T-helper 1 cell treated with Interleukin-12 subunit alpha and Interleukin-12 subunit beta and Interleukin-4 antibody, amounts not matched to agents 30 μg/mL and 1 μg/mL, for 36 hours (primary cell): Measurements from ENCODE around the gene UST.

ENCODE experiments used
- H3K27ac Mint-ChIP-seq: one replicate; pipeline ENCODE4 v1.8.0; 2021; ENCODE audit warnings: mild to moderate bottlenecking, mixed read lengths
- H3K27me3 Mint-ChIP-seq: one replicate; pipeline ENCODE4 v1.8.0; 2021; ENCODE audit warnings: low read depth, mixed read lengths
- H3K36me3 Mint-ChIP-seq: one replicate; pipeline ENCODE4 v1.8.0; 2021; ENCODE audit warnings: low read depth, mixed read lengths
- H3K4me1 Mint-ChIP-seq: one replicate; pipeline ENCODE4 v1.8.0; 2021; ENCODE audit warnings: low read depth, mixed read lengths
- H3K4me3 Mint-ChIP-seq: one replicate; pipeline ENCODE4 v1.8.0; 2021; ENCODE audit warnings: mild to moderate bottlenecking, moderate library complexity, mixed read lengths
- H3K9me3 Mint-ChIP-seq: one replicate; pipeline ENCODE4 v1.8.0; 2021; ENCODE audit warnings: mixed read lengths

UST gene

GRCh38 chr6:149046164-149046821, 299.5 kb downstream of the UST start:
- peak overlapping the region; percentile 77 for H3K4me3 Mint-ChIP-seq
- H3K27ac Mint-ChIP-seq: peak overlapping the region; percentile 65
- no peaks in the 10 kb centered on the region for H3K27me3 Mint-ChIP-seq
- H3K36me3 Mint-ChIP-seq: peaks cover 7% of the 10 kb centered on the region
- H3K4me1 Mint-ChIP-seq: peaks cover 49% of the 10 kb centered on the region
- H3K9me3 Mint-ChIP-seq: no peaks in the 10 kb centered on the region

- Mint-ChIP-seq H3K27ac (peak overlapping the region; percentile 65), H3K4me1 (peaks cover 45% of the 10 kb centered on the region), H3K36me3 (peaks cover 7% of the 10 kb centered on the region), H3K9me3 (no peaks in the 10 kb centered on the region), H3K27me3 (no peaks in the 10 kb centered on the region), H3K4me3 (peak overlapping the region; percentile 77)
Measured at GRCh38 chr6:149046822-149047246, 300.0 kb downstream of the UST start.

- Mint-ChIP-seq H3K4me1 (peaks cover 50% of the 10 kb centered on the region), H3K27me3 (no peaks in the 10 kb centered on the region), H3K9me3 (no peaks in the 10 kb centered on the region), H3K27ac (no peak overlapping the region), H3K36me3 (peaks cover 10% of the 10 kb centered on the region), H3K4me3 (no peak overlapping the region)
Measured at GRCh38 chr6:149049230-149049629, 302.4 kb downstream of the UST start.

- no peak overlapping the region for H3K4me3 Mint-ChIP-seq
- no peak overlapping the region for H3K27ac Mint-ChIP-seq
- peaks cover 10% of the 10 kb centered on the region for H3K36me3 Mint-ChIP-seq
- H3K9me3 Mint-ChIP-seq: no peaks in the 10 kb centered on the region
- peaks cover 48% of the 10 kb centered on the region for H3K4me1 Mint-ChIP-seq
- no peaks in the 10 kb centered on the region for H3K27me3 Mint-ChIP-seq
Measured at GRCh38 chr6:149050160-149050559, 303.3 kb downstream of the UST start.

DNA sequence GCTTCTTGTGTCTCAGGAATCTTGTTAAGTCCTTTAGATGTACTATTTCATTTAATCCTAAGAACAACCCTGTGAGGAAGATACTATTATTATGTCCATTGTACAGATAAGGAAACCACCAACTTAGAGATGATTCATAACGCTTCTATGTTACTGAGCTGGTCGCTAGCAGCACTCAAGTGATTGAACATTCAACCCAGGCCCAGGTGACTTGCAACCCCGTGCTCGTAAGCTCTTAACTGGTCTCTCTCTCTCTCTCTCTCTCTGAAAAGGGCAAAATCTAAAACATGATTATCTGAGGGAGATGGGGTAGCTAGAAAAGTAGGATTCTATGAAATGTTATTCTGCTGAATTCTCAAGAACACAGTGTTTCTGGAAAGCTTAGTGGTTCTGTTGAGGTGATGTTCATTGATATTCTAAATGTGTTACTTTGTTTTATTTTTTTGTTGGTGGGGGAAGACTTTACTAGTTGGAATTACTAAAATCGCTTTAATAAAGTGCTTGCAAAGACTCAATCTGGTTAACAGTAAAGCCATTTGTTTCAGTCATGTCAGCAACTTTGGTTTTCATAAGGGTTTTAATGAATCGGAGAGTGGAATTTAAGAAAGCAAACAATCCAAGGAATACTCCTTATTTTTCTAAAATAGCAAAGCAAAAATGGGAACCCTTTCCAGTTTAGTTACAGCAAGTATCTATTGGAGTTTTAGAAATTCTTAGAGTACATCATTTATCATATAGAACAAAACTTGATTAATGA, 305.7 kb downstream of the UST start:
- H3K4me3 Mint-ChIP-seq: no peak overlapping the region
- peaks cover 11% of the 10 kb centered on the region for H3K36me3 Mint-ChIP-seq
- no peaks in the 10 kb centered on the region for H3K27me3 Mint-ChIP-seq
- peaks cover 29% of the 10 kb centered on the region for H3K4me1 Mint-ChIP-seq
- no peak overlapping the region for H3K27ac Mint-ChIP-seq
- no peaks in the 10 kb centered on the region for H3K9me3 Mint-ChIP-seq

- no peak overlapping the region for H3K27ac Mint-ChIP-seq
- H3K36me3 Mint-ChIP-seq: peaks cover 11% of the 10 kb centered on the region
- H3K9me3 Mint-ChIP-seq: no peaks in the 10 kb centered on the region
- H3K27me3 Mint-ChIP-seq: no peaks in the 10 kb centered on the region
- H3K4me1 Mint-ChIP-seq: peaks cover 25% of the 10 kb centered on the region
- H3K4me3 Mint-ChIP-seq: no peak overlapping the region
Measured at GRCh38 chr6:149053848-149054558, 307.2 kb downstream of the UST start.

GRCh38 chr6:149054559-149055194, 307.8 kb downstream of the UST start:
- Mint-ChIP-seq H3K4me1 (peaks cover 26% of the 10 kb centered on the region), H3K4me3 (no peak overlapping the region), H3K9me3 (no peaks in the 10 kb centered on the region), H3K36me3 (peaks cover 11% of the 10 kb centered on the region), H3K27me3 (no peaks in the 10 kb centered on the region), H3K27ac (no peak overlapping the region)

DNA sequence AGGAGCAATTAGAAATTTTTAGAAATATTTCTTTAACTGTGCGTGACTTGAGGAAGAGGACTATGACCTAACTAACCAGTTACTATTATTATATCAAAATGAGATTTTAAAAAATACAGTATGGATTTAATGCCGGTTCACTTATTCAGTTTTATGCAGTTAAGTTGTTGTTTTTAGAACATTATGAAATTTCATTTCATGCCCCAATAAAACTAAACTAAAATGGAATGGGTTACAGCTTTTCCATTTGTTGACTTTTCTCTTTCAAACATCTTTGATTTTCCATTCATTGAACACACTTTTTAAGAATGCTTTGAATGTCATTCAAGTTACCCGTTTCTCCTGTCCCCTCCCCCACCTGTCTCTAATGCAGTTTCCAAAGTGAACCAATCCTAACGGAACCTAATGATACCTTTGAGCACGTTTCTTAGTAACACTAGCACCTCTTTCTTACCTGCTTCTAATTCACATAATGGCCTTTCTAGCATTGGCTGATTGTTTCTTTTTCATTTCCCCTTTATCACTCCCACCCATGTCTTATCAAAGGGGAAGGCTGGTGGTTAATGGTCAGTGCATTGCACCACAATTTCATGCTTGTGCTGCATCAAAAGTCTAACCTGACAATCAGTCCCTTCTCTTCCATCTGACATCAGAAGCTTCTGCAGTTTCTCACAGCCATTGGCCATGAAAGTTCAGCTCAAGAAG, 308.5 kb downstream of the UST start:
- H3K36me3 Mint-ChIP-seq: peaks cover 11% of the 10 kb centered on the region
- no peaks in the 10 kb centered on the region for H3K9me3 Mint-ChIP-seq
- no peaks in the 10 kb centered on the region for H3K27me3 Mint-ChIP-seq
- peaks cover 28% of the 10 kb centered on the region for H3K4me1 Mint-ChIP-seq
- H3K27ac Mint-ChIP-seq: no peak overlapping the region
- no peak overlapping the region for H3K4me3 Mint-ChIP-seq

- Mint-ChIP-seq H3K27ac (no peak overlapping the region), H3K4me1 (peaks cover 43% of the 10 kb centered on the region), H3K27me3 (no peaks in the 10 kb centered on the region), H3K36me3 (peaks cover 9% of the 10 kb centered on the region), H3K4me3 (no peak overlapping the region), H3K9me3 (no peaks in the 10 kb centered on the region)
Measured at GRCh38 chr6:149056777-149057463, 310.1 kb downstream of the UST start.

- H3K4me3 Mint-ChIP-seq: no peak overlapping the region
- no peaks in the 10 kb centered on the region for H3K27me3 Mint-ChIP-seq
- no peak overlapping the region for H3K27ac Mint-ChIP-seq
- H3K9me3 Mint-ChIP-seq: no peaks in the 10 kb centered on the region
- H3K4me1 Mint-ChIP-seq: peaks cover 45% of the 10 kb centered on the region
- peaks cover 7% of the 10 kb centered on the region for H3K36me3 Mint-ChIP-seq
Measured at GRCh38 chr6:149057464-149057840, 310.6 kb downstream of the UST start.

DNA sequence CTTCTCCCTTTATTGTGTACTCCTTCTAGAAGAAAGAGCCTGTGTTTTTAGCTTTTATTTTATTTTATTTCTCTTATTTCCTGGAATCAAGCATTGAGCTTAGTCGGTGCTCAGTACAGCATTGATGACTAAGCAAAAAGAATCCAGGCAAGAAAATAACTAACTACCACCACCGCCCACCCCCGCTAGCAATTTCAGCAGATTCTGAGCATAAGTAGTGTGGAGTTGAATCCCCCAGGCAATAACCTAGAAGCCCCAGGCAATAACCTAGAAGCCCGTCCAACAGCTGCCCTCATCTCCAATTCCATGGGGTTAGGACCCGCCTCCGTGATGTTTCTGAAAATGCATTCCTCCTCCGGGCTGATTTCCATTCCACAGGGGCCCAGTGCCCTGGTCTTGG, 312.7 kb downstream of the UST start:
- no peaks in the 10 kb centered on the region for H3K9me3 Mint-ChIP-seq
- H3K4me1 Mint-ChIP-seq: peaks cover 46% of the 10 kb centered on the region
- H3K27me3 Mint-ChIP-seq: no peaks in the 10 kb centered on the region
- peaks cover 5% of the 10 kb centered on the region for H3K36me3 Mint-ChIP-seq
- peak overlapping the region; percentile 90 for H3K27ac Mint-ChIP-seq
- H3K4me3 Mint-ChIP-seq: no peak overlapping the region

GRCh38 chr6:149060300-149060984, 313.6 kb downstream of the UST start:
- Mint-ChIP-seq H3K4me3 (peak overlapping the region; percentile 73), H3K9me3 (no peaks in the 10 kb centered on the region), H3K36me3 (peaks cover 4% of the 10 kb centered on the region), H3K4me1 (peaks cover 46% of the 10 kb centered on the region), H3K27me3 (no peaks in the 10 kb centered on the region), H3K27ac (peak overlapping the region; percentile 90)
